WTC11 (cell line): ENCODE measurements around the gene COPA.

ENCODE experiments used
- ELF4 ChIP-seq: sonication (generic); formaldehyde crosslinking; IDR thresholded peaks from 2 replicates; pipeline ENCODE4 v1.8.1; 2022; ENCODE audit warnings: low read depth, mild to moderate bottlenecking, moderate library complexity, missing genetic modification reagents
- KAT7 ChIP-seq: sonication (generic); formaldehyde crosslinking; IDR thresholded peaks from 2 replicates; pipeline ENCODE4 v1.8.1; 2023; ENCODE audit warnings: missing genetic modification reagents, mild to moderate bottlenecking, borderline replicate concordance
- NR3C1 ChIP-seq: sonication (generic); formaldehyde crosslinking; conservative IDR thresholded peaks from 2 replicates; pipeline ENCODE4 v1.8.1; 2023; ENCODE audit warnings: low read depth, mild to moderate bottlenecking, missing genetic modification reagents
- ZNF423 ChIP-seq: fragments of 250-450 bp; sonication (Bioruptor Pico); IDR thresholded peaks from 2 replicates; pipeline ENCODE4 v2.1.2; 2022; ENCODE audit warnings: mild to moderate bottlenecking, moderate library complexity
- TF ChIP-seq, protein P1 (sequence below): sonication (generic); formaldehyde crosslinking; IDR thresholded peaks from 2 replicates; pipeline ENCODE4 v1.8.1; 2023; ENCODE audit warnings: mild to moderate bottlenecking, missing genetic modification reagents, moderate library complexity
- TF ChIP-seq, protein P2 (sequence below): fragments of 200-600 bp; IDR thresholded peaks from 2 replicates; pipeline ENCODE4 v1.8.0; 2022; ENCODE audit warnings: antibody characterized with exemption
- TF ChIP-seq, protein P3 (sequence below): sonication (generic); formaldehyde crosslinking; IDR thresholded peaks from 2 replicates; pipeline ENCODE4 v1.8.1; 2022; ENCODE audit warnings: mild to moderate bottlenecking, missing genetic modification reagents, moderate library complexity, borderline replicate concordance
- TF ChIP-seq, protein P4 (sequence below): sonication (generic); formaldehyde crosslinking; IDR thresholded peaks from 2 replicates; pipeline ENCODE4 v1.8.1; 2023; ENCODE audit warnings: mild to moderate bottlenecking, missing genetic modification reagents, moderate library complexity
- TF ChIP-seq, protein P5 (sequence below): sonication (generic); formaldehyde crosslinking; IDR thresholded peaks from 2 replicates; pipeline ENCODE4 v1.8.0; 2022; ENCODE audit warnings: mild to moderate bottlenecking, missing genetic modification reagents

DNA sequence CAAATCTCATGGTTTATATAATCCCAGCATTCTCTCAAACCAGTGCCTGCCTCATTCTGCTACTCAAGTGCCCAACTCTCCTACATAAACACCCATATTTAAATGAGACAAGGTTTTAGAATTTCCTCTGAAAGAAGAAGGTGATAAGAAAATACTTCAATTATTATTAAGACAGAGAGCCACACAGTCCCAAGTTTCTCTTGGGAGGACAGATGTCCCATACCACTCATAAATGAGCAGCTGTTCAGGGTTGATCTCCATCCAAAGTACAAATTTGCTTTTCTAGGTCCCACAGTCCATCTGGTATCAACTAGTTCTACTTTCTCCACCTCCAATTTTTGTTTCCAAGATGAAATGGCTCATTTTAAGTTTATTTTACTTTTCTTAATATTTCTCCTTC lies 92.0 kb downstream of the COPA start:
- TF ChIP-seq, protein P1, sequence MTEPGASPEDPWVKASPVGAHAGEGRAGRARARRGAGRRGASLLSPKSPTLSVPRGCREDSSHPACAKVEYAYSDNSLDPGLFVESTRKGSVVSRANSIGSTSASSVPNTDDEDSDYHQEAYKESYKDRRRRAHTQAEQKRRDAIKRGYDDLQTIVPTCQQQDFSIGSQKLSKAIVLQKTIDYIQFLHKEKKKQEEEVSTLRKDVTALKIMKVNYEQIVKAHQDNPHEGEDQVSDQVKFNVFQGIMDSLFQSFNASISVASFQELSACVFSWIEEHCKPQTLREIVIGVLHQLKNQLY (CRISPR knock-in tag), result no peak
- TF ChIP-seq, protein P2, sequence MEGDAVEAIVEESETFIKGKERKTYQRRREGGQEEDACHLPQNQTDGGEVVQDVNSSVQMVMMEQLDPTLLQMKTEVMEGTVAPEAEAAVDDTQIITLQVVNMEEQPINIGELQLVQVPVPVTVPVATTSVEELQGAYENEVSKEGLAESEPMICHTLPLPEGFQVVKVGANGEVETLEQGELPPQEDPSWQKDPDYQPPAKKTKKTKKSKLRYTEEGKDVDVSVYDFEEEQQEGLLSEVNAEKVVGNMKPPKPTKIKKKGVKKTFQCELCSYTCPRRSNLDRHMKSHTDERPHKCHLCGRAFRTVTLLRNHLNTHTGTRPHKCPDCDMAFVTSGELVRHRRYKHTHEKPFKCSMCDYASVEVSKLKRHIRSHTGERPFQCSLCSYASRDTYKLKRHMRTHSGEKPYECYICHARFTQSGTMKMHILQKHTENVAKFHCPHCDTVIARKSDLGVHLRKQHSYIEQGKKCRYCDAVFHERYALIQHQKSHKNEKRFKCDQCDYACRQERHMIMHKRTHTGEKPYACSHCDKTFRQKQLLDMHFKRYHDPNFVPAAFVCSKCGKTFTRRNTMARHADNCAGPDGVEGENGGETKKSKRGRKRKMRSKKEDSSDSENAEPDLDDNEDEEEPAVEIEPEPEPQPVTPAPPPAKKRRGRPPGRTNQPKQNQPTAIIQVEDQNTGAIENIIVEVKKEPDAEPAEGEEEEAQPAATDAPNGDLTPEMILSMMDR, result no peak
- no peak for TF ChIP-seq NR3C1 (CRISPR knock-in tag)
- TF ChIP-seq KAT7, result no peak
- TF ChIP-seq, protein P3, sequence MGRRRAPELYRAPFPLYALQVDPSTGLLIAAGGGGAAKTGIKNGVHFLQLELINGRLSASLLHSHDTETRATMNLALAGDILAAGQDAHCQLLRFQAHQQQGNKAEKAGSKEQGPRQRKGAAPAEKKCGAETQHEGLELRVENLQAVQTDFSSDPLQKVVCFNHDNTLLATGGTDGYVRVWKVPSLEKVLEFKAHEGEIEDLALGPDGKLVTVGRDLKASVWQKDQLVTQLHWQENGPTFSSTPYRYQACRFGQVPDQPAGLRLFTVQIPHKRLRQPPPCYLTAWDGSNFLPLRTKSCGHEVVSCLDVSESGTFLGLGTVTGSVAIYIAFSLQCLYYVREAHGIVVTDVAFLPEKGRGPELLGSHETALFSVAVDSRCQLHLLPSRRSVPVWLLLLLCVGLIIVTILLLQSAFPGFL, result no peak
- no peak for TF ChIP-seq ZNF423 (CRISPR knock-in tag)
- TF ChIP-seq, protein P4, sequence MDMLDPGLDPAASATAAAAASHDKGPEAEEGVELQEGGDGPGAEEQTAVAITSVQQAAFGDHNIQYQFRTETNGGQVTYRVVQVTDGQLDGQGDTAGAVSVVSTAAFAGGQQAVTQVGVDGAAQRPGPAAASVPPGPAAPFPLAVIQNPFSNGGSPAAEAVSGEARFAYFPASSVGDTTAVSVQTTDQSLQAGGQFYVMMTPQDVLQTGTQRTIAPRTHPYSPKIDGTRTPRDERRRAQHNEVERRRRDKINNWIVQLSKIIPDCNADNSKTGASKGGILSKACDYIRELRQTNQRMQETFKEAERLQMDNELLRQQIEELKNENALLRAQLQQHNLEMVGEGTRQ (CRISPR knock-in tag), result no peak
- no peak for TF ChIP-seq ELF4 (CRISPR knock-in tag)
- TF ChIP-seq, protein P5, sequence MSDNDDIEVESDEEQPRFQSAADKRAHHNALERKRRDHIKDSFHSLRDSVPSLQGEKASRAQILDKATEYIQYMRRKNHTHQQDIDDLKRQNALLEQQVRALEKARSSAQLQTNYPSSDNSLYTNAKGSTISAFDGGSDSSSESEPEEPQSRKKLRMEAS, result no peak
